Subcutaneous abdominal adipose tissue (tissue), 5 donors: Measurements from ENCODE around the gene GSTA3.
"Not testable (repeated sequence)": the region's sequence is repeated elsewhere in the genome, so short reads cannot be mapped to it uniquely, and the experiment has no call there.

Experiments used
- H3K27ac ChIP-seq: one replicate; pipeline ENCODE4 v1.7.0; 2013; ENCODE audit warnings: low read depth, mild to moderate bottlenecking, inconsistent platforms, low read length, moderate library complexity
- H3K27me3 ChIP-seq, 5 donors: one replicate each; pipeline ENCODE4 v1.7.0; 2013; ENCODE audit warnings: low read length in 5 of 5, inconsistent platforms in 1 of 5; ENCODE audit not compliant: control insufficient read depth in 5 of 5, insufficient read depth in 4 of 5
- H3K36me3 ChIP-seq, 5 donors: one replicate each; pipeline ENCODE4 v1.7.0; 2013; ENCODE audit warnings: low read length in 5 of 5; ENCODE audit not compliant: control insufficient read depth in 5 of 5, insufficient read depth in 5 of 5
- H3K4me1 ChIP-seq, 5 donors: one replicate each; pipeline ENCODE4 v1.7.0; 2013; ENCODE audit warnings: low read length in 5 of 5, mild to moderate bottlenecking in 3 of 5, moderate library complexity in 1 of 5; ENCODE audit not compliant: control insufficient read depth in 5 of 5, insufficient read depth in 5 of 5
- H3K4me3 ChIP-seq, 5 donors: one replicate each; pipeline ENCODE4 v1.7.0; 2013; ENCODE audit warnings: low read length in 5 of 5, low read depth in 1 of 5
- H3K9ac ChIP-seq, 5 donors: one replicate each; pipeline ENCODE4 v1.7.0; 2013; ENCODE audit warnings: low read length in 5 of 5, mild to moderate bottlenecking in 4 of 5, moderate library complexity in 3 of 5
- H3K9me3 ChIP-seq, 5 donors: one replicate each; pipeline ENCODE4 v1.7.0; 2013; ENCODE audit warnings: low read length in 5 of 5; ENCODE audit not compliant: control insufficient read depth in 5 of 5
- donor health status: healthy.
- donor health status: healthy.
- donor health status: healthy.
- donor health status: healthy.
- donor health status: healthy.

GSTA3 gene

DNA sequence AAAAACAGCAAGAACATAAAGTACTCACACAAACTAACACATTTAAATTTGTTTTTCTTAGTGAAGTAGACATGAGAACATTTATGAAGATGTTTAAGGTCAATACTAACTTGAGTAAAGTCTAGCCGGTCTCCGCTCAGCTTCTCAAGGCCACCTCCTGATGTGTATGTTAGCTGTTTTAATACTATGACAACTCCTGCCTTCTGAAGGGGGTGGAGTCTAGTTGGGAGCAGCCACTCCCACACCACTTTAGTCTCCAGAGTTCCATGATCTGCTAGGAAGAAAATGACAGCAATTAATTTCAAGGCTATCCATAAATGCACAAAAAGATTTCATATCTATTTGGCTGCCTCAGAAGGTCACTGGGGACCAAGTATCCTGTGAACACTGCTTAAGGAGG lies at the start of gene GSTA3:
TSS of gene GSTA3 (minus strand) at position 168 of the 400 bp plus-strand sequence. CDS start 3,864 bp downstream, outside the sequence.
- H3K36me3 ChIP-seq: no peaks in the 10 kb centered on the region
- H3K4me1 ChIP-seq: no peaks in the 10 kb centered on the region
- H3K27me3 ChIP-seq: peaks cover 0 to 3% (median 0%) of the 10 kb centered on the region in 5 donors
- H3K27ac ChIP-seq: no peak within 1 kb of the TSS
- no peak within 1 kb of the TSS for H3K4me3 ChIP-seq
- no peaks in the 10 kb centered on the region for H3K9me3 ChIP-seq
- H3K9ac ChIP-seq: no peak within 1 kb of the TSS

GRCh38 chr6:52958546-52959255 lies 49.2 kb upstream of the GSTA3 start:
- no peak overlapping the region for H3K4me3 ChIP-seq
- H3K27me3 ChIP-seq: no peaks in the 10 kb centered on the region
- H3K9ac ChIP-seq: no peak overlapping the region
- H3K4me1 ChIP-seq: no peaks in the 10 kb centered on the region
- H3K36me3 ChIP-seq: no peaks in the 10 kb centered on the region
- peaks cover 0 to 5% (median 0%) of the 10 kb centered on the region in 5 donors for H3K9me3 ChIP-seq
- no peak overlapping the region for H3K27ac ChIP-seq

GRCh38 chr6:52955871-52956270 lies 46.4 kb upstream of the GSTA3 start:
- Histone ChIP-seq H3K36me3 (no peaks in the 10 kb centered on the region), H3K4me3 (no peak overlapping the region), H3K9ac (no peak overlapping the region), H3K27ac (no peak overlapping the region), H3K4me1 (no peaks in the 10 kb centered on the region), H3K27me3 (no peaks in the 10 kb centered on the region), H3K9me3 (no peaks in the 10 kb centered on the region)

GRCh38 chr6:52953911-52954839 lies 44.7 kb upstream of the GSTA3 start:
- Histone ChIP-seq H3K4me1 (no peaks in the 10 kb centered on the region), H3K27ac (no peak overlapping the region), H3K27me3 (no peaks in the 10 kb centered on the region), H3K9ac (no peak overlapping the region), H3K9me3 (no peaks in the 10 kb centered on the region), H3K36me3 (no peaks in the 10 kb centered on the region), H3K4me3 (no peak overlapping the region)

DNA sequence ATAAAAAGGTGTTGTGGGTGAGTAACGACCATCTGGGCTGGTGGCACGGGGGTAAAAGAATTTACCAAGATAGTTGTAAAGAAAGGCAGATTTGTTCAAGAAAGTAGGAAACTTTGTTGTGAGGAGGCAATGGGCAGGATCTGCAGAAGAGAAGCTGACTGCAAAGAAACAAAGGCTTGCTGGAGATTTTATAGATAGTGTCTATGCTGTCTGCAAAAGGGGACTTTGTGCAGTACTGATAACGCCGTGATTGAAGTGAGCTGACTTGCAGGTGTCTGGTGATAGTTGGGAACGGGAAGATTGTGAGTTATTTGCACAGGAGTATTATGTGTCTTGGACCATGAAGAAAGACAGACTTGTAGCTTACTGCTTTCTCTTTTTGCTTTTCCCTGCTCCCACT lies 36.8 kb upstream of the GSTA3 start:
- Histone ChIP-seq H3K4me1 (no peaks in the 10 kb centered on the region), H3K27ac (no peak overlapping the region), H3K9me3 (no peaks in the 10 kb centered on the region), H3K4me3 (no peak overlapping the region), H3K9ac (no peak overlapping the region), H3K36me3 (no peaks in the 10 kb centered on the region), H3K27me3 (peaks cover 0 to 3% (median 0%) of the 10 kb centered on the region in 5 donors)

- H3K4me3 ChIP-seq, H3K9me3 ChIP-seq, H3K36me3 ChIP-seq, H3K27ac ChIP-seq, H3K9ac ChIP-seq, H3K27me3 ChIP-seq: not testable (repeated sequence)
- peaks cover 0 to 10% (median 0%) of the 10 kb centered on the region in 5 donors for H3K4me1 ChIP-seq
Measured at GRCh38 chr6:52942821-52943220, 33.3 kb upstream of the GSTA3 start.

DNA sequence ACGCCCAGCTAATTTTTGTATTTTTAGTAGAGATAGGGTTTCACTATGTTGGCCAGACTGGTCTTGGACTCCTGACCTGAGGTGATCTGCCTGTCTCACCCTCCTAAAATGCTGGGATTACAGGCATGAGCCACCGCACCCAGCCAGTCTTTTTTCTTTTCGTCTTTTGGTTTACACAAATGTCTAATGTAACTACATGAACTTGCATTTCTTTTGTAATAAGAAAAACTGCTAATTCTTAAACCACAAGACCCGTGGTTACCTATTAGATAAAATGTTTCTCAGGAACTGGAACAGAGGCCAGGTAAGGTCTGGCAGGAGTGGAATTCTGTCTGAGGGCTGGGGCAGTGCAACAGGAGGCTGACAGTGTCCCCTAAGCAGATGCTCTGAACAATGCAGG lies 32.7 kb upstream of the GSTA3 start:
- Histone ChIP-seq H3K4me3 (no peak overlapping the region), H3K9me3 (no peaks in the 10 kb centered on the region), H3K9ac (no peak overlapping the region)

GRCh38 chr6:52937908-52938307 lies 28.4 kb upstream of the GSTA3 start:
- Histone ChIP-seq H3K9ac (no peak overlapping the region), H3K27ac (no peak overlapping the region), H3K4me3 (no peak overlapping the region), H3K27me3 (peaks cover 0 to 3% (median 0%) of the 10 kb centered on the region in 5 donors), H3K4me1 (peaks cover 0 to 10% (median 0%) of the 10 kb centered on the region in 5 donors), H3K36me3 (no peaks in the 10 kb centered on the region), H3K9me3 (no peaks in the 10 kb centered on the region)

More for the DNA sequence above, 32.7 kb upstream of the GSTA3 start:
- H3K36me3 ChIP-seq: no peaks in the 10 kb centered on the region
- H3K4me1 ChIP-seq: peaks cover 0 to 10% (median 0%) of the 10 kb centered on the region in 5 donors
- H3K27me3 ChIP-seq: peaks cover 0 to 3% (median 0%) of the 10 kb centered on the region in 5 donors
- no peak overlapping the region for H3K27ac ChIP-seq

DNA sequence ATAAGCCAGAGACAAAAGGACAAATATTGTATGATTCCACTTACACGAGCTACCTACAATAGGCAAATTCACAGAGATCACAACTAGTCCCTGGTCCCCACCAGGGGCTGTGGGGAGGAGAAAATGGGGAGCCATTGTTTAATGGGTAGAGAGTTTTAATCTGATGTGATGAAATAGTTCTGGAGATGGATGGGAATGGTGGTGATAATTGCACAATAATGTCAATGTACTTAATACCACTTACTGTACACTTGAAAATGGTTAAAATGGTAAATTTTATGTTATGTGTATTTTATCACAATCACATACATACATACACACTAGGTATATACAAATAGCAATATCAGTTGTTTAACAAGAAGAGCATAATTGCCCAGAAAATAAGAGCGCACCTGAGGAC lies 24.3 kb upstream of the GSTA3 start:
- Histone ChIP-seq H3K27ac (no peak overlapping the region), H3K4me3 (no peak overlapping the region), H3K27me3 (no peaks in the 10 kb centered on the region), H3K9ac (no peak overlapping the region), H3K9me3 (no peaks in the 10 kb centered on the region), H3K4me1 (peaks cover 0 to 10% (median 0%) of the 10 kb centered on the region in 5 donors), H3K36me3 (no peaks in the 10 kb centered on the region)

DNA sequence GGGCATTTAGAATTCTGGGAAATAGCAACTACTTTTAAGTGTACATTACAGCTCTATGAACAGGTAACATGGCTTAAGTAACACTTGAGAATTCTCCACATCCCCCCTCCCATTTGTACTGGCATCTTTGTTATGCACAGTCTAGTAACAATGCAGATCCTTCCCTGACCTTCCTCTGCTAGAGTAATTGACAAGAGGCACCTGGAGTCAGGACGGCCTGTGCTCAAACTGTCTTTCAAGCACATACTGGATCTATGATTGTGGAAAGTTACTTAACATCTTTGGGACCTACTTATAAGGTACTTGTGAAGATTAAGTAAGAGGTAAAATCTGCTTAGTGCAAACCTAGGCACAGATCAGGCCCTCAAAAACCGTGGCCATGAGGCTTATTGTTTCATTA lies 21.9 kb upstream of the GSTA3 start:
- H3K27me3 ChIP-seq: no peaks in the 10 kb centered on the region
- H3K4me1 ChIP-seq: no peaks in the 10 kb centered on the region
- H3K27ac ChIP-seq: no peak overlapping the region
- H3K9me3 ChIP-seq: no peaks in the 10 kb centered on the region
- H3K4me3 ChIP-seq: no peak overlapping the region
- H3K36me3 ChIP-seq: no peaks in the 10 kb centered on the region
- H3K9ac ChIP-seq: no peak overlapping the region
